GM18498 (cell line): Measurements from ENCODE around the gene CYSTM1.
A peak's percentile ranks its signal among the peaks of the same experiment; 100 is the strongest.
"Not testable (repeated sequence)": the region's sequence is repeated elsewhere in the genome, so short reads cannot be mapped to it uniquely, and the experiment has no call there.

Source experiments
- ATAC-seq: cut with Tn5 transposase; IDR thresholded peaks from one replicate; pipeline ENCODE4 v1.9.1; 2021; ENCODE audit warnings: mild to moderate bottlenecking, moderate library complexity; ENCODE audit not compliant: unreplicated experiment

The CYSTM1 gene

DNA sequence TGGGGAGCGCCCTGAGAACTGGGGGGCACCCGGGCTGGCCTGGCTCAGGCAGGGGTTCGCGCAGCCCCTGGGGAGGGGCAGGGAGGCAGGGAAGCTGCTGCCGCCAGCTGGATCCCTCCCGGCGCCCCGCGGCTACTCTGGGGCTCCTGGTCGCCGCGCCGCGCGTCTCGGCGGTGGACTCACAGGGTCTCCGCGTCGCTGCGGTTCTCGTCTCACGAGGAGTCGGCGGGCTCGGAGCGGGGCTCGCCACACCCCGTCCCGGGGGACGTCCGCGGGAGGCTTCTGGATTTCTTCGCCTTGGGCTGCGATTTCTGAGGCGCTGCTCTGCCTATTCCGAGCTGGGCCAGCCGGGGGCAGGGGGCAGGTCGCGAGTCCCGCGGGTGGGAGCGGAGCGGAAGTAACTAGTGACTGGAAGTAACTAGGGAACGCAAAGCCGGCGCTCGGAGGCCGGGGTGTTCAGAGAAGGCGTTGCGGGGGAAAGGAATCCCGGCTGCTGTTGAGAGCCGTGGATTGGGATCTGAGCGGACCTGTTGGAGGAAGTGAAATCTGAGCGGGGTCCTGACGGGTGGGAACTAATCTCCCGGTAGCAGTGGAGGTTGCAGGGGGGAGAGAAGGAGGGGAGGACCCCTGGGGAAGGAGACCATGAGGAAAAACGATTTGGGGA is 511 bp downstream of the CYSTM1 start:
- ATAC-seq = peak; percentile 48

DNA sequence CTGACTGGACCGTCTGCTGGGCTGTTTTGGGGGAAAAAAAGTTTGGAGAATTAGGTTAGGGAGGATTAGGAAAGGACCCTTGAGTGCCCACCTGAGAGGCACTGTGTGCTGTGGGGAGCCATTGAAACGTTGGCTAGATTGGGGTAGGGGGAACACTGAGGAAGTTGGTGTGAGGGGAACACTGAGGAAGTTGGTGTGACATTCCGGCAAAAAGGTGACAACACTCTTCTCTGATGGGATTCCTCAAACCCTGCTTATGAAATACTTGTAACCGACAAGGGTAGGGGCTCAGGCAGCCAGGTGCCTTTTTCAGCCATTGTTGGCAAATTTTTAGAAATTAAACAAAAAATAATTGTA is 1.0 kb downstream of the CYSTM1 start:
- no peak for ATAC-seq

DNA sequence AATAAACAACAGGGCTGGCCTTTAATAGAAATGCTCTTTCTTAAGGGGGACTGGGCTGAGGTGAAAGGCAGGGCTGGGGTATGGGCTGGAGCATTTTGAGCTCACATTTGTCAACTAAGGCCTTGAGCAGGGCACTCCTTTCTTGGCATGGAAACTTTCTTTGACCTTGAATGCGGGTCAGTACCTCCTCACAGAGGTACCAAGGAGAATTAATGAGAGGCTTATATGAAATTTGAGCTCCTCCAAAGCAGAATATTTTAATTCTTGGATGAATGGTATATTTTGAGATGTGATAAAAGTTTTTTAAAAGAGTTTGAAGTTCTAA is 3.1 kb downstream of the CYSTM1 start:
- no peak for ATAC-seq

DNA sequence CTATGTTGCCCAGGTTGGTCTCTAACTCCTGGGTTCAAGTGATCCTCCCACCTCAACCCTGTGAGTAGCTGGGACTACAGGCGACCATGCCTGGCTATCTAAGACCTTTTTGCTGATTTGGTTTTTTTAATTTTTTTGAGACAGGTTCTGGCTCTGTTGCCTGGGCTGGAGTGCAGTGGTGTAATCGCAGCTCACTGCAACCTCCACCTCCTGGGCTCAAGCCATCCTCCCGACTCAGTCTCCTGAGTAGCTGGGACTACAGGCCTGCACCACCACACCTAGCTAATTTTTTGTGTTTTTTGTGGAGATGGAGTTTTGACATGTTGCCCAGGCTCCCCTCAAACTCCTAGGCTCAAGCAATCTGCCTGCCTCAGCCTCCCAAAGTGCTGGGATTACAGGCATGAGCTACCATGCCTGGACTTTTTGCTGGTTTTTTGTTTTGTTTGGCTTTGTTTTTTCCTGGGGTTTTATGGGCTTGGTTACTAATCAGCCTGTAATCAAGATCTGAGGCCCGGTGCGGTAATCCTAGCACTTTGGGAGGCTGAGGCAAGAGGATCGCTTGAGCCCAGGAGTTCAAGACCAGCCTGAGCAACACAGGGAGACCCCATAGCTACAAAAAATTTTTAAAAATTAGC is 3.6 kb downstream of the CYSTM1 start:
- ATAC-seq = no peak

DNA sequence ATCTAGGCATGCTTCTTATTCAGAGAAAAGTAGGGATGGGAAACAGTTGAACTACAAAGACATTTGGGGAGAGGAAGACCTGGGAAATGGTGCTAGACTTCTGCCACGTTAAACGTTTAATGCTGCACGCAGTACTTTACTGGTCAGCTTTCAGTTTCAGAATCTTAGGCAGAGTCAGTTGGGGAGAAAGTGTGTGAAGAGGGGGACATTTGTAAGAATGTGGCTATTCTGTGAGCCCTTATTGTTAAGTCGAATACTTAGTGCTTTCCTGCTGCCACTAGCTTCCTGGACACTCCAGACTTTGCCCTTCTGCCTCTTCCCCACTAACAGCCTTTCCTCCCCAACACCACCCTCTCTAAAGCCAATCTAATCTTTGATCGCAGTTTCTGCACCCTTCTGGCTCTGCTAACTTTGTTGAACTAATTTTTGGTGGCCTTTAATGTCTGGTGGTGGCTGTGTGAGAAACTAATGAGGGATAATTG is 6.1 kb downstream of the CYSTM1 start:
- ATAC-seq = no peak

DNA sequence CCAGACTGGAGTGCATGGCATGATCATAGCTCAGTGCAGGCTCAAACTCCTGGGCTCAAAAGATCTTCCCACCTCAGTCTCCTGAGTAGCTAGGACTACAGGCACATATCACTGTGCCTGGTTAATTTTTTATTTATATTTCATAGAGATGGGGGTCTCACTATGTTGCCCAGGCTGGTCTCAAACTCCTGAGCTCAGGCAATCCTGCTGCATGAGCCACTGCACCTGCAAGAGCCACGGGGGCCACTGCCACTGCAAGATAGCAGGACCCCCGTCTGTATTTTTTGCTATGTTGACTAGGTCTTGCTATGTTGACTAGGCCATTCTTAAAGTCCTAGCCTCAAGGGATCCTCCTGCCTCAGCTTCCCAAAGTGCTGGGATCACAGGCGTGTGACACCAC is 6.5 kb downstream of the CYSTM1 start:
- no peak for ATAC-seq

DNA sequence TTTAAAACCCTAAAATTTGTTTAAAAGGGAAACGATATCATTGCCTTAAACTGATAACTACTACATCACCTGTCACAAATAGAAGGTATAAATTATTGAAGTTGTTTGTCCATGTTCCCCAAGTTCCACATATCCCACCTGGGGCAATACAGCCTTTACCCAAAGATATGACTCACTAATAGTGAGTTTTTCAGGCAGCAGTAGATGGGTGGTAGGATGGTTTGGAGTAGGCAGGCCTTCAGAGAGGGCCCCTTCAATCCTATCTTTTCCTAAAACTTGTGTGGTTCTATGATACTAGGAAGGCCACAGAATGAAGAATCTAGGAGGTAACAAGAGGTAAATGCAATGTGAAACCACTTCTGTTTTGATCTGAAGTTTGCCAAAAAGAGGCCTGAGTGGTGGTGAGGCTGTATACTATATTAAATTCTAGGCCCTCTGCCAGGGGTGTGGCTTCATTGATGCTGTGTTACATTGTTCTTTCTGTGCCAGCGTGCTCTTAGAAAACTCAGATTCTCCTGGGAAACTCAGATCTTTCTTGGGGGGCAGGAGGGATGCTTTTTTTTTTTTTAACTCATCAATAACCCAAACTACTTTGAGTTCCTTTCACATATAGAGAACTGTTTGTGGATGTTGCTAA is 7.2 kb downstream of the CYSTM1 start:
- ATAC-seq = no peak

DNA sequence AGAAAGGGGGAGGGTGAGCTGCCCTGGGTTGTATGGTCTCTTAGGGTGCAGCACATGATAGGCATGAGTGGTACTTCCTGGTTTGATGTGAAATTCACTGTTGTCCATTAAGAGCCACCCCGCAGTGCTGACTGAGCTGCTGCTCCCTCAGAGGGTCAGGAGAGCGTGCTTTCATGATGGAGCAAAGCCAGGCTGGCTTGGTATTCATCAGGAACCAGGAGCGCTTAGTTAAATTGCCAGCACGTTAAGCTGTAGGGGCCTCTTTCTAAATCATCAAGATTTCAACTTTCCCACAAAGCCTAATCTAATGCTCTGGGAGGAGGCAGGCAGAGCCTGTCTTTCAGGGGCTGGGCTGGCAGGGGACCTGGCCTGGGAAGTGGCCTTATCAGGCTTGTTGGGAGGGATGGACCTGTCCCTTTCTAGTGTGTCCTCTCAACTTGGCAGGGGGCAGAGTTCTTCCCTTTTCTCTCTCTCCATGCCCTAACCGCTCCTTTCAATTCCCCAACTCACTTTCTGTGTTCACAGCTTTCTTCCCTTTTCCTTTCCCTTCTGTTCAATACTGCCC is 7.9 kb downstream of the CYSTM1 start:
- ATAC-seq = no peak

DNA sequence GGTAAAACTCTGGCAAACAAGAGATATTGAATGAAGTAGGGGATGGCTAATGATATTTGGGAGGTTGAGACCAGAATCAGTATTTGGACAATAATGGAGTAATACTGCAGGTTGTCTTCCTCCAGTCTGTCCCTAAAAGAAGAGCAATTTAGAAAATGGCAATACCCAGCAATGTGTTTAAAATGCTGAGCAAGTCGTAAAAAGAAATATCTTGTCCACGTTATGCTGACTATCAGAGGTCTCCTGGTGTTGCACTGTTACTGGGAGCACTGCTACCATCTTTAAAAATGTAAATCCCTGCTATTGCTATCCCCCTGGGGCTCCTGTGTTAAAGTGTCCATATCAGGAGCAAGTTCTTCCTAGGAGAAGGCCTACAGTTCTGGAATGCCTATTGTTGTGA is 10.4 kb downstream of the CYSTM1 start:
- no peak for ATAC-seq

DNA sequence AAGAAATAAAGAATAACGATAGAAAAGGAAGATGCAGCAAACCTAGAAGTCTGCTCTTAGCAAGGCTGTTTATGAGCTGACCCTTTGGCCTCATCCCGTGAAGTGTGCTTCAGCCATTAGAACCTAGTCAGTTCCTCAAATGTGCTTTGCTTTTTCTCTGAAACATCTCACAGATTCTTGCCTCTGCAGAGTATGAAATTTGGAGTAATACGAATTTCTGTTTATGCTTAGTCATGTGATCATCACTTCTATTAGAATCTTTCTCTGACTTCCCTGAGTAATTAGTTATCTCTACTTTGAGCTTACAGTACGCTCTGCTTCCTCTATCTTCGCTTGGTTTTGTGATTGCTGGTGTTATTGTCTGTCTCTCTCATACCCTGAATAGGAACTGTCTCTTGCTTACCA is 11.3 kb downstream of the CYSTM1 start:
- no peak for ATAC-seq

DNA sequence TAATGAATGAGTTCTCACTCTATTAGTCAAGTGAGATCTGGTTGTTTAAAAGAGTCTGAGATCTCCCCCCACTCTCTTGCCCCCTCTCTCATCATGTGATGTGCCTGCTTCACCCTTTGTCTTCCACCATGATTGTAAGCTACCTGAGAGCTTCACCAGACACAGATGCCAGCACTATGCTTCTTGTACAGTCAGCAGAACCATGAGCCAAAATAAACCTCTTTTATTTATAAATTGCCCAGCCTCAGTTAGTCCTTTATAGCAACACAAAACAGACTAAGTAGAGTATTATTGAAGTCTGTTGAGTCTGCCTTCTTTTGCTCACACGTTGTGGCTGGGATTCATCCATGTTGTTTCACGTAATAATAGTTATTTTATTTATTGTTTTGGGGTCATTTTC is 14.3 kb downstream of the CYSTM1 start:
- no peak for ATAC-seq

DNA sequence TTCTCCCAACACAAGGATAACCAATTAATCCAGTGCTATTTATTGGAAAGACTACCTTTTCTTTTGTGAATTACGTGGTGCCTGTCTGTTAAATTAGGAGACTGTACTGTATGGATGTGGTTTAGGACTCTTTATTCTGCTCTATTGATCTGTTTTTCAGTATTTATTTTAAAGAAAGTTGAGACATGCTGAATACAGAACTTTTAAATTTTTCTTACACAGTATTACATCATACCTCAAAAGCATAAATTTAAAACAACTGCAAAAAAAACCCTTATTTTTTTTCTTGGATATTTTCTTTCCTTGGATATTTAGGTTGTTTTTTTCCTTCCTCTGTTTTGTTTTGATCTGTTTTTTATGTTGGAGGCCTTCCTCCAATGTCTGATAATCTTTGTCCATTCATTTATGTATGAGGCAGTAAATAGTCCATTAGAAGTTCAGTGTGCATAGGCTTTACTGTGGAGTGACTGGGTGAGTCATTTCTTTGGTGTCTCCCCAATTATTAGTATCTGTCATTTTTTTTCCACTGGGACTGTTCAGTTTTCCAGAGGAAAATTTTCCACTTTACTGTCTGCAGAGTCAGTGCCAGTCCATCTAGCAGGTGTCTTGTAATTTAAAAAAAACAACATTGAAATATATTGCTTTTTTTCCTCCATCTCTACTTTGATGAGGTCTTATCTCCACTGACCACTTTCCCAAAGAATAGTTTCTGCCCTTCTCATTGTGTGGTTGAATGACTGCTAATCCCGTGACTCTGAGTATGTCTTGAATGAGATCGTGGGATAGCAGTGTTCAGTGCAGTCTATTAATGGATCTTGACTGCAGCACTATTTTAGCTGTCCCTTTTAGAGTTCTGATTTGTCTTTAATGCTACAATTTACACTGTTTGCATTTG is 15.2 kb downstream of the CYSTM1 start:
- ATAC-seq = no peak

DNA sequence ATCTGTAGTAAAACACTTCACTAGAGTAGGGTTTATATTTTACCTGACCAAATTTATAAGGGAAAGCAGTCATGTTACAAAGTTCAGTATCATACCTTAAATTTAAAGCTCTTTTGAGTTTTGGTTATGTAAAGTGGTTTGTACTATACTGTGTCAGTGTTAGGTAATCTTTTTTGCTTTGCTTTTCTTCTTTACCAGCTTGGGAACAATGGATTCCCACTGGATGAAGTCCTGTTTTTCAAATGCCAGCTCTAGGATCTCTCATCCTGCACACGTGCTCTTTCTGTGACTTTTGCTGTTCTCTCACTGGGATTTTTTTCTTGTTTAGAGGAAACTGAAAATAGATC is 15.9 kb downstream of the CYSTM1 start:
- no peak for ATAC-seq

DNA sequence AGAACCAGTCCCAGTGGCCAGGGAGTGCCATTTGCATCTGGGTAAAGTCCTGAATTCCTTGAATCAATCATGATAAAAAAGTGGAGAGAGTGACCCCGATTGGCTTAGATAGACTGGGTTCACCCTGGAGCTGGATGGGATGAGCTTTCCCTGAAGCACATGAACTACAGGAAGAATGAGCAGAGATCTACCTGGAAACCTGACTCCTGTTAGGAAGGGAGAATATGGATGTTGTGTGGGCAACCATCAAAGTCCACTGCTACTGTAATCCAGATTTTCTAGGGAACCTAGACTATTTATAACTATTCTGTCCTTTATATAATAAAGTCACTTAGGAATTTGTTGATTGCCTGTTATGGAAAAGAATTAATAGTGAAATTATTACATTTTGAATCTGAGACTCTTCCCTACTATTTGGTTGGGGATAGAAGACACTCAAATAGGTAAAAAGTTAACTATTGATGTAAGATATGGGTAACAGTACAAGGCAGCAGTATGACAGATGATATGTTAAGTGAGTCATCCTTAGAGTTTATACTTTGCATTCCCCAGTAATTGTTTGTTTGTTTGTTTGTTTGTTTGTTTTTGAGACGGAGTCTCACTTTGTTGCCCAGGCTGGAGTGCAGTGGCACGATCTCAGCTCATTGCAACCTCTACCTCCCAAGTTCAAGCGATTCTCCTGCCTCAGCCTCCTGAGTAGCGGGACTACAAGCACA is 17.9 kb downstream of the CYSTM1 start:
- no peak for ATAC-seq

DNA sequence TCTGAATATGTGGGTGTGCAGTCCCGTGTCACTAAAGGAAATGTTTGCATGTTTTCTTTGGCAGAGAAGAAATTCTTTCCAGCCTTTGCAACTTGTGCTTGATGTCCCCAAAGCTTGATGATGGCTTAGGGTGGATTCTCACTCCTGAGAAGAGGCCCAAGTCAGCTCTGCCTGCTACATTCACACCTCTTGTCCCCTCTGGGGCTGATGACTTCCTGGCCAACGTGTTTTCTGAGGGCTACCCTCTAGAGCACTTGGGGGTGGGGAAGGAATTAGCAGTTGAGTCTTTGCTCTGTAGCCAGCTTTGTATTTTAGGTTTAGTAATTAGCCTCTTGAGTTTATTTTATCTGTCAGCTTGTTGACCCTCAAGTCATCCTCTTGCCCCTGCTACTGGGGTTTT is 19.7 kb downstream of the CYSTM1 start:
- ATAC-seq = no peak

DNA sequence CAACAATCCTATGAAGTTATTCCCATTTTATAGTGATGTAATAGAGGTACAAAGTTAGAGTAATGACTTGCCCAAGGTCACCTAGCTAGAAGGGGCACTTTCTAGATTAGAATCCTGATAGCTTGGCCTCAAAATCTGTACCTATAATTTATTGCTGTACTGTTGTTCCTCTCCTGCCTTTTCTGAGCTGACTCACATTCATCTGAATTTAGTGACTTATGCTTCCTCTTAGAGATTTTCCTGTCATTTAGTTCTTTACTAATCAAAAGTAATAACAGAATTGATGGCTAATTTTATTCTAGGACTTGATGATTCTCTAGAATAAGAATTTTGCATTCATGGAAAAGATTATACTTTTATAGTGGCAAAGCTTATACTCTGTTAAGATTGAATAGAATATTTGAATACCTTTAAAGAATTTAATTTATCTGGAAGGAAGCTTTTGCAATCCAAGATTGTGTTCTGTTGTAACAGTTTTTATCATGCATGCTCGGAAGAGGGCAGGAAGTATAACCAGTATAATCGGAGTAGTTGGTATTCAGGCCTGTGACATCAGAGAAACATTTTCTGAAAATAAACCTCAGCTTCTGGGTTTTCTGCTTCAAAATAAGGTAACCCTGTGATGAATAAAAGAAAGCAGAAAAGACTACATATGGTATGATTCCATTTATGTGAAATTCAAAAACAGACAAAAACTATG is 21.3 kb downstream of the CYSTM1 start:
- no peak for ATAC-seq

DNA sequence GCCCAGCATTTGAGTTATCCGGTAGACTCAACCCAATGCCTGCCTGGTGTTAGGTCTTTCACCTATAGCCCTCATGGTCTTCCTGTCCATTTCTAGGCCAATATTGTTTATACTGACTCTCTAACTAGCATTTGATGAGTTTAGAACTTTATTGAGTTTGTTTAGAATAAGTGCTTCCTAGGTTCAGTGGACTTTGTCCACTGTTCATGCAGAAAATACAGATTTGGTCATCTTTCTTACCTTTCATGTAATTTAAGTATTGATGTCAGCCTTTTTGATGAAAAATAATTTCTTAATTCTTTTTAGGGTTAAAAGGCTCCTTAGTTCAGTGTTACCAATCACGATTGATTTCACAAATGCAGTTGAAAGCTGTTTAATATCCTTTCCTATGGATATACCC is 22.0 kb downstream of the CYSTM1 start:
- ATAC-seq = no peak

DNA sequence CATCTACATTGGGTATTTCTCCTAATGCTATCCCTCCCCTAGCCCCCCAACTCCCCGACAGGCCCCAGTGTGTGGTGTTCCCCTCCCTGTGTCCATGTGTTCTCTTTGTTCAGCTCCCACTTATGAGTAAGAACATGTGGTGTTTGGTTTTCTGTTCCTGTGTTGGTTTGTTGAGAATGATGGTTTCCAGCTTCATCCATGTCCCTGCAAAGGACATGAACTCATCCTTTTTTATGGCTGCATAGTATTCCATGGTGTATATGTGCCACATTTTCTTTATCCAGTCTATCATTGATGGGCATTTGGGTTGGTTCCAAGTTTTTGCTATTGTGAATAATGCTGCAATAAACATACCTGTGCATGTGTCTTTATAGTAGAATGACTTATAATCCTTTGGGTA is 23.9 kb downstream of the CYSTM1 start:
- not testable (repeated sequence) for ATAC-seq

DNA sequence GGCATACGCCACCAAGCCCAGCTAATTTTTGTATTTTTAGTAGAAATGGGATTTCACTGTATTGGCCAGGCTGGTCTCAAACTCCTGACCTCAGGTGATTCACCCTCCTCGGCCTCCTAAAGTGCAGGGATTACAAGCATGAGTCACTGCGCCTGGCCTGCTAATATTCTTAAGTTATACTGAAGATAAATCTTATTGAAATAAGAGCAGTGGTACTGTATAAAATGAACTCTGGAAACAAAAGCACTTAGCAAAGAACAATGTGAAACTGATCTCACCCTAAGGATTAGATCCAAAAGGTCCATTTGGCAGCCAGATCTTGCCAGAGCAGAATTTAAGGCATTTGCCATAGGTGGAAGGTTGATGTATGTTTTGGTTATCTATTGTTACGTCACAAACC is 27.1 kb downstream of the CYSTM1 start:
- no peak for ATAC-seq

DNA sequence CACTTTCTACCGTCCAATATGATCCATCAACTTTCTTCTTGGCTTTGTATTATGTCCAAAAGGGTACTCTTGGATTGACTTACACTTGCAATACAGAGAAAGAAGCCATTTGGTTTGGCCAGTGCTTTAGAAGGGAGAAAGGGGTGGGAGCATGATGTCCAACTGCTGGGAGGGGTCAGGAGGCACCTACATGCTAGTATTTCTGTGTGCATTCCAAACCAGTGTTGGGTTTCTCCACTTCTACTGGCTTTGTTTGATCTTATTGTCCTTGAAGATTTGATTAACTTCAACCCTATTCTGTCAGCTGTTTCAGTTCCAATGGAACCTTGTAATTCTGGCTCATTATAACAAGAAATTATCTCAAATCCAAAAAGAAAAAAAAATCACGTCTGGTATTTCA is 27.6 kb downstream of the CYSTM1 start:
- no peak for ATAC-seq
